Stimulated activated naive B cell treated with anti-CD40 and anti-IgM and Interleukin-4, amounts not matched to agents 10 μg/mL and 1 μg/mL and 100 μg/mL, for 72 hours (primary cell): ENCODE results near the gene DVL3.
A peak's percentile ranks its signal among the peaks of the same experiment; 100 is the strongest.
"Not testable (repeated sequence)": the region's sequence is repeated elsewhere in the genome, so short reads cannot be mapped to it uniquely, and the experiment has no call there.

ENCODE experiments used
- ATAC-seq, 2 donors: fragments of 150-1000 bp; cut with Tn5 transposase; replicated peaks; 2 replicates each; pipeline ENCODE4 v1.10.0; 2021; ENCODE audit warnings: moderate library complexity in 1 of 2
- DNase-seq: peaks from one replicate; pipeline ENCODE4 v3.0.0; 2021
- H3K27ac Mint-ChIP-seq: one replicate; pipeline ENCODE4 v1.8.0; 2022; ENCODE audit warnings: mild to moderate bottlenecking, mixed read lengths
- H3K27me3 Mint-ChIP-seq, 2 donors: one replicate each; pipeline ENCODE4 v1.8.0; 2022; ENCODE audit warnings: mixed read lengths in 2 of 2
- H3K36me3 Mint-ChIP-seq, 2 donors: one replicate each; pipeline ENCODE4 v1.8.0; 2022; ENCODE audit warnings: mixed read lengths in 2 of 2, mild to moderate bottlenecking in 1 of 2
- H3K4me1 Mint-ChIP-seq, 2 donors: one replicate each; pipeline ENCODE4 v1.8.0; 2022; ENCODE audit warnings: mixed read lengths in 2 of 2, mild to moderate bottlenecking in 1 of 2
- H3K4me3 Mint-ChIP-seq, 2 donors: one replicate each; pipeline ENCODE4 v1.8.0; 2022; ENCODE audit warnings: mild to moderate bottlenecking in 2 of 2, mixed read lengths in 2 of 2, moderate library complexity in 1 of 2
- H3K9me3 Mint-ChIP-seq, 2 donors: one replicate each; pipeline ENCODE4 v1.8.0; 2022; ENCODE audit warnings: mixed read lengths in 2 of 2, mild to moderate bottlenecking in 1 of 2

The DVL3 gene

DNA sequence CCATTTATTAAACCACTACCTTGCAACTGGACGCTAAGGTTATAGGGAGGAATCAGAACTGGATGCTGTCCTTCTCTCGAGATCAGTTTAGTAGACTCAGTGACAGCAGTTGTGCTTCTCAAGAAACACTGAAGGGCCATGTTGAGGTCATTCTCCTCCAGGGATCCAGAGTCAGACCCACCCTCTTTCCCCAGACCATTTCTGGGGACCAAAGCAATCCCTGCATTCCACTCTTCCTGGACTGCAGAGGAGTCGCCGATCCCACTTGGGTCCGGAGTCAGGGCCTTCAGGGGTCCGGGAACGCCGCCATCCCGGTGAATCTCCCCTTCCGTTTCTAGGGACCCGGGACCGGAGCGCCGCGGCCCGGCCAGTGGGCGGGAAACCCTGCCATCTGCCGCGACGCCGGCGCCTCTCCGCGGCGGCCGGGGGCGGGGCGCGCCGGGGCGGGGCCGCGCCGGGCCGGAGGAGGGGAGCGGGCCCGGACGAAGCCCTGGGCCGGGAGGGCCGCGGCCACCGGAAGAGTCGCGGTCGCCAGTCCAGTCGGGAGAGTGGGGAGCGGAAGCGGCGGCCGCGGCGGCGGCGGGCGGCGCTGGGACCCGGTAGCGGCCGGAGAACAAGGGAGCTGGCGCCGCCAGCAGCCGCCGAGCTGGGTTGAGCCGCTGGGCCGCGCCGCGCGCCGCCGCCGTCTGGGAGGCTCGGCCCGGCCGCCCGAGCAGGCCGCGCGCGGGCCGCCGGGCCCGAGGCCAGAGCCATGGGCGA lies at the start of gene DVL3:
Gene DVL3, plus strand, starts transcription at position 493 of the 759 bp plus-strand sequence. Its CDS starts 259 bp downstream, at position 752.
- Mint-ChIP-seq H3K27ac (peak within 1 kb of the TSS; percentile 94), H3K27me3 (no peaks in the 10 kb centered on the region), H3K9me3 (no peaks in the 10 kb centered on the region), H3K4me1 (peaks cover 8 to 22% of the 10 kb centered on the region in 2 donors), H3K36me3 (peaks cover 3 to 5% of the 10 kb centered on the region in 2 donors), H3K4me3 (peak within 1 kb of the TSS; percentile 90 to 97)
- peak; percentile 33 for DNase-seq
- peak; percentile 73 to 83 for ATAC-seq

DNA sequence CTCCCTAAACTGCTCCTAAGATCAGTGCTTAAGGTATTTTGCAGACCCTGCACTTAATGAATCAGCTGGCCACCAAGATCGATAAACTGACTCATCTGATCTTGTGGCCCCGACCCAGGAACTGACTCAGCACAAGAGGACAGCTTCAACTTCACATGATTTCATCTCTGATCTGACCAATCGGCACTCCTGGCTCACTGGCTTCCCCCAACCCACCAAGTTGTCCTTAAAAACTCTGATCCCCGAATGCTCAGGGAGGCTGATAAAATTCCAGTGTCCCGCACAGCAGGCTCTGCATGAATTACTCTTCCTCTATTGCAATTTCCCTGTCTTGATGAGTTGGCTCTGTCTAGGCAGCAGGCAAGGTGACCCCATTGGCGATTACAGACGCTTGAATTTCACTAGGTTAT lies 44.9 kb upstream of the DVL3 start:
- DNase-seq (no peak), ATAC-seq (no peak)
- Mint-ChIP-seq H3K36me3 (no peaks in the 10 kb centered on the region), H3K9me3 (no peaks in the 10 kb centered on the region), H3K27ac (no peak overlapping the region), H3K4me3 (no peak overlapping the region), H3K4me1 (no peaks in the 10 kb centered on the region), H3K27me3 (peaks cover 7 to 19% of the 10 kb centered on the region in 2 donors)

DNA sequence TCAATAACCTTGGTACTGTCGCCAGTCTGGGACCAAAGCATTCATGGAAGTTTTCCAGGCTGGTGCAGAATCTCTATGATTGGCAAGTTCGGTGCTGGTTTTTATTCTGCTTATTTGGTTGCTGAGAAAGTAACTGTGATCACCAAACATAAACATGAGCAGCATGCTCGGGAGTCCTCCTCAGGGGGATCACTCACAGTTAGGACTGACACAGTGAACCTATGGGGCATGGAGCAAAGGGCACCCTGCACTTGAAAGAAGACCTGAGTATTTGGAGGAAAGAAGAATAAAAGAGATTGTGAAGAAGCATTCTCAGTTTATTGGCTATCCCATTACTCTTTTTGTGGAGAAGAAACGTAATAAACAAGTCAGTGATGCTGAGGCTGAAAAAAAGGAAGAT lies 39.2 kb upstream of the DVL3 start:
- ATAC-seq: no peak
- Mint-ChIP-seq H3K4me1 (no peaks in the 10 kb centered on the region), H3K27me3 (peaks cover 5 to 23% of the 10 kb centered on the region in 2 donors), H3K36me3 (peaks cover 0 to 3% of the 10 kb centered on the region in 2 donors), H3K9me3 (no peaks in the 10 kb centered on the region), H3K27ac (no peak overlapping the region), H3K4me3 (no peak overlapping the region)
- no peak for DNase-seq

DNA sequence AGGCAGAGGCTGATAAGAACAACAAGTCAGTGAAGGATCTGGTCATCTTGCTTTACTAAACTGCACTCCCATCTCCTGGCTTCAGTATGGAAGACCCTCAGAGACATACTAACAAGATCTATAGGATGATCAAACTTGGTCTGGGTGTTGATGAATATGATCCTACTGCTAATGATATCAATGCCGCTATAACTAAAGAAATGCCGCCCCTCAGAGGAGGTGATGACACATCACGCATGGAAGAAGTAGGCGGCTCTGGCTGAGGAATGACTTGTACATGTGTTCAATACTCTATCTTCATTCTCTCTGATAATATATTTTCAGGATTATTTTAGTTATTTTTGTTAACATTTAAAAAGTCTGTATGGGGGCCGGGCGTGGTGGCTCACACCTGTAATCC lies 37.5 kb upstream of the DVL3 start:
- Mint-ChIP-seq H3K36me3 (peaks cover 0 to 3% of the 10 kb centered on the region in 2 donors), H3K9me3 (no peaks in the 10 kb centered on the region), H3K27ac (no peak overlapping the region), H3K27me3 (peaks cover 7 to 28% of the 10 kb centered on the region in 2 donors), H3K4me3 (no peak overlapping the region), H3K4me1 (no peaks in the 10 kb centered on the region)
- ATAC-seq (no peak), DNase-seq (no peak)

DNA sequence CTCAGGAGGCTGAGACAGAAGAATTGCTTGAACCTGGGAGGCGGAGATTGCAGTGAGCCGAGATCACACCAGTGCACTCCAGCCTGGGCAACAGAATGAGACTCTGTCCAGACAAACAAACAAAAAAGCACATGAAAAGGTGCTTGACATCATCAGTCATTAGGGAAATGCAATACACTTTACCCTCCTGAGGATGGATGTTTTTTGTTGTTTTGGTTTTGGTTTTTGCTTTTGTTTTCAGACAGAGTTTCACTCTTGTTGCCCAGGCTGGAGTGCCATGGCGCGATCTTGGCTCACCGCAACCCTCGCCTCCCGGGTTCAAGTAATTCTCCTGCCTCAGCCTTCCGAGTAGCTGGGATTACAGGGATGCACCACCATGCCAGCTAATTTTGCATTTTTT lies 34.1 kb upstream of the DVL3 start:
- not testable (repeated sequence) for DNase-seq, ATAC-seq, H3K27ac Mint-ChIP-seq, H3K36me3 Mint-ChIP-seq, H3K9me3 Mint-ChIP-seq, H3K4me3 Mint-ChIP-seq, H3K4me1 Mint-ChIP-seq
- H3K27me3 Mint-ChIP-seq: peaks cover 8 to 20% of the 10 kb centered on the region in 2 donors

DNA sequence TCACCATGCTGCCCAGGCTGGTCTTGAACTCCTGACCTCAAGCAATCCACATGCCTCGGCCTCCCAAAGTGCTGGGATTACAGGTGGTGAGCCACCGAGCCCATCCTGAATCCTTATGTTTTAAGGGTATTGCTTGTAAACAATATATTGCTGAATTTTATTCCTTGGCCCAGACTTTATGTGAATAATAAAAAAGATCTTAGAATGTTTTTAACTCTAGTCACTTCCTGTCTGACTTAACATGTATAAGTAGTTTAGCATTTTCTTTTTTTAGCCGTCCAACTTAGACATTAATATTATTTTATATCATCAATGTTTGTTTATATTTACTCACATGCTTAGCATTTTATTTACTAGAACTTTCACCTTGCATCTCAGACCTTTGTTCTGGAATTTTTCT lies 29.2 kb upstream of the DVL3 start:
- Mint-ChIP-seq H3K27ac (no peak overlapping the region), H3K36me3 (no peaks in the 10 kb centered on the region), H3K4me1 (no peaks in the 10 kb centered on the region), H3K4me3 (no peak overlapping the region), H3K9me3 (no peaks in the 10 kb centered on the region), H3K27me3 (peaks cover 4 to 5% of the 10 kb centered on the region in 2 donors)
- DNase-seq (no peak), ATAC-seq (no peak)

DNA sequence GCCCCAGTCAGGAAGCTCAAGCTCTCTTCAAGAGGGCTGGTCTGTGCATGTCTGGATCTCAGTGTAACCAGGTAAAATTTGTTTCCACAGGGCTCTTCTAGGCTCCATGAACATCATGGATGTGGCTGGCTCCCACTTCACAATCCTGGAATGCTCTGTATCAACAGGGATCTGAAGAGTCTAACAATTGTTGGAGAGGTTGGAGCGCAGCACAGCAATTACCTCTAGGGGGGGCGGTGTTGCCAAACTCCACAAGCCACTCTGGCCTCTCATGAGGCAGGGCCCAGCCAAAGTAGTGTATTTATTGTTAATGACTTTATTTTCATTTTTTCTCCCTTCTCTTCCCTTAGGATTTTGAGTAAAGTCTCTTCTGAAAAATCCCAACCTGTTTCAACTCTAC lies 26.2 kb upstream of the DVL3 start:
- H3K4me3 Mint-ChIP-seq: no peak overlapping the region
- no peak overlapping the region for H3K27ac Mint-ChIP-seq
- H3K36me3 Mint-ChIP-seq: no peaks in the 10 kb centered on the region
- H3K4me1 Mint-ChIP-seq: peaks cover 2 to 6% of the 10 kb centered on the region in 2 donors
- DNase-seq (no peak), ATAC-seq (no peak)
- H3K9me3 Mint-ChIP-seq: no peaks in the 10 kb centered on the region
- H3K27me3 Mint-ChIP-seq: no peaks in the 10 kb centered on the region

DNA sequence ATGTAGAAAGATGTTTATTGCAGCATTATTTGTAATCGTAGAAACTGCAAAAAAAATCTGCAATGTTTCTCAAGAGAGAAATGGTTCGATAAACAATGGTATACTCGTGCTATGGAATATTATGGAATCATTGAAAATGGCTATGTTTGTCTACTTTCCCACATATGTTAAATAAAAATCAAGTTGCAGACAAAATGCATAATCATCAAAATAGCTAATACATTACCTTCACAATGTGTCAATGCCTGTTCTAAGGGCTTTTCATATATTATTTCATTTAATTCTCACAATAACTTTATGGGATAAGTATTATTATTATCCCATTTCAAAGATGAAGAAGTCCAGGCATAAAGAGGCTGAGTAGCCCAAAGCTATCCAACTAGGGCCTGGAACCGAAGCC lies 22.2 kb upstream of the DVL3 start:
- Mint-ChIP-seq H3K27ac (no peak overlapping the region), H3K27me3 (no peaks in the 10 kb centered on the region)

DNA sequence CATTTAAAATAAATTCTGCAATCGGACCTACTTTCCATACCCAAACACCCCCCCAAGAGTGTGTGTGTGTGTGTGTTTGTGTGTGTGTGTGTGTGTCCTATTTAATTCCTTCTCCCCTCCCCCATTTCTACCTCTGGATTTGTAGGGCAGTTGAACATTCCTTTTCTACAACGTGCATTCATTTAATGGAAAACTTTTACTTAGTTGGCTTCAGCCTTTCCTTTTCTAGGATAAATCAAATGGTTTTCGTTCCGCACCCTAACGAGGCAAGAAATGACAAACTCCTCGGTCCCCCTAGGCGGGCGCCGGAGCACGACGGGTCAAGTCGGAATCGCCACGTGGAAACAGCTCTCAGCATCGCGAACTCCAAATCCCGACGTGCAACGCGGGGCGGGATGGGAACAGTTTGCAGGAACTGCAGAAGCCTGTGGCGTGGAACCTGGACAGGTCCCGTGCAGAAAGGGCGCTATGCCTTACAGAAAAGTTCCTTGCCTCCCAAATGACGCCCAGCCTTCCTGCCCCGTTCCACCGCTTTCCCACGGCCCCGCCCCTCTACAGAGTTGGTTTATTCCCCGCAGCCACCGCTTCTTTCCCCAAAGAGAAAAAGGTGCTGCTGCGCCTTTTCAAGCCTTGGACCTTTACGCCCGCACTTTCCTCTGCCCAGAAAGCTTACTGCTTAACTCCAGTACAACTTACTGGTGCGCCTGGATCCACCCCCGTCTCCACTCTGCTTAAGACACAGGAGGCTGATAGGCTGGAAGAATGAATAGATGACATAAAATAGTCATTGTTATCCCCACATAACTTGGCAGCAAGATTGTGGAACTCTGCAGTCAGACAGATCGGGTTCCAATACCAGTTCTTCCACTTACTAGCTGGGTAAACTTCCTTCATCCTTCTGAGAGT lies 21.1 kb upstream of the DVL3 start:
- ATAC-seq (peak; percentile 45 to 47), DNase-seq (peak; percentile 51)
- Mint-ChIP-seq H3K36me3 (peaks cover 2 to 14% of the 10 kb centered on the region in 2 donors), H3K27ac (peak overlapping the region; percentile 98), H3K4me1 (peaks cover 10 to 40% of the 10 kb centered on the region in 2 donors), H3K27me3 (no peaks in the 10 kb centered on the region), H3K4me3 (peak overlapping the region; percentile 96 to 99), H3K9me3 (no peaks in the 10 kb centered on the region)

More for the DNA sequence above, 22.2 kb upstream of the DVL3 start:
- Mint-ChIP-seq H3K36me3 (peaks cover under 1 to 12% of the 10 kb centered on the region in 2 donors), H3K9me3 (no peaks in the 10 kb centered on the region), H3K4me3 (no peak overlapping the region), H3K4me1 (peaks cover 10 to 38% of the 10 kb centered on the region in 2 donors)
- DNase-seq (no peak), ATAC-seq (no peak)

DNA sequence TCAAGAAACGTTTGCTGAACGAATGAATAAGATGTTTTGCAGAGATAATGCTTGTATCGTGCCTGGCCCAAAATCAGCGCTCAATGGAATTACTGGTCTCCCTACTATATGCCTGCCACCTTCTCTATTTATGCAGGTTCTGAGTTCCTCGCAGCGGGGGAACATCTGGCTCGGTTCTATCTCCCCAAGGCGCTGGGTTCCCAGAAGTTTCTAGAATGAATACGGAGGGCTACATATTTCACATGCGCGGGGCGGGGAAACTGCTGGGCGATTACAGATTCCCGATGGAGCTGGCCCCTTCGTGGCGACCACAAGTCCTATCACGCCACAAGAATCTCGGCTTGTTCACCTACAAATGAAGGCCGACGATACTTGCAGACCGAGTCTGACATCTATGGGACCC lies 20.4 kb upstream of the DVL3 start:
- H3K27ac Mint-ChIP-seq: peak overlapping the region; percentile 98
- H3K9me3 Mint-ChIP-seq: no peaks in the 10 kb centered on the region
- H3K27me3 Mint-ChIP-seq: no peaks in the 10 kb centered on the region
- ATAC-seq (peak; percentile 52 to 58), DNase-seq (no peak)
- peak overlapping the region; percentile 96 to 99 for H3K4me3 Mint-ChIP-seq
- H3K4me1 Mint-ChIP-seq: peaks cover 10 to 40% of the 10 kb centered on the region in 2 donors
- peaks cover 2 to 14% of the 10 kb centered on the region in 2 donors for H3K36me3 Mint-ChIP-seq

DNA sequence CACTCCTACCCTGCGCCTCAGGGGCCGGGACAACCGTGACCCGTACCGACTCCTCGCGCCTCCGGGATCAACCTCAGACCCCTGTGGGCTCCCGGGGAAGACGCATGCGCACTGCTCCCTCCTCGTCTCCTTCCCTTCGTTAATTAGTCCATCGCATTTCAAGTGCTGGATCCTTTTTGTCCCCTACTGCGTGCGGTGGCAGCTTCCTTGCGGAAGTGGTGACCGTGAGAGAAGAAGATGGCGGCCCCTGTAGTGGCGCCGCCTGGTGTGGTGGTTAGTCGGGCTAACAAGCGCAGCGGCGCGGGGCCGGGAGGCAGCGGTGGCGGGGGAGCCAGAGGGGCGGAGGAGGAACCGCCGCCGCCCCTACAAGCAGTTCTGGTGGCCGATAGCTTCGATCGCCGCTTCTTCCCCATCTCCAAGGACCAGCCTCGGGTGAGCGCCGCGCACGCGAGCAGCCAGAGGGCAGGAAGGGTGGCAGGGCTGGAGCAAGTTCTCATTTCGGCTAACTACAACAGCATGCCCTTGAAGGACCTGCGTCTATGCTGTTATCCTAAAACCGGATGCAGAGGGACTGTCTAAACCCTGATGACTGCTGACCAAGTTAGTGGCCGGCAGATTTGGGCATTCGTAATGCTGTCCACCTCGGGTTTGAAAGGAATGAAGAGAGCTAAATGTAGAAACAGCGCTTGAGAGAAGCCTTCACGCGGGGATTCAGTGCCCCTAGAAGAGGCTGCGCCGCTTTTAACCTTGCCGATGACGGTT lies 19.8 kb upstream of the DVL3 start, which contains the start of gene EIF2B5:
Gene EIF2B5, plus strand, starts transcription at position 210 of the 762 bp plus-strand sequence. Its CDS starts 28 bp downstream, at position 238.
- H3K4me3 Mint-ChIP-seq: peak within 1 kb of the TSS; percentile 96 to 99
- peaks cover 6 to 19% of the 10 kb centered on the region in 2 donors for H3K36me3 Mint-ChIP-seq
- H3K27ac Mint-ChIP-seq: peak within 1 kb of the TSS; percentile 98
- peaks cover 11 to 40% of the 10 kb centered on the region in 2 donors for H3K4me1 Mint-ChIP-seq
- DNase-seq (peak; percentile 87), ATAC-seq (peak; percentile 90 to 92)
- H3K27me3 Mint-ChIP-seq: no peaks in the 10 kb centered on the region
- no peaks in the 10 kb centered on the region for H3K9me3 Mint-ChIP-seq

DNA sequence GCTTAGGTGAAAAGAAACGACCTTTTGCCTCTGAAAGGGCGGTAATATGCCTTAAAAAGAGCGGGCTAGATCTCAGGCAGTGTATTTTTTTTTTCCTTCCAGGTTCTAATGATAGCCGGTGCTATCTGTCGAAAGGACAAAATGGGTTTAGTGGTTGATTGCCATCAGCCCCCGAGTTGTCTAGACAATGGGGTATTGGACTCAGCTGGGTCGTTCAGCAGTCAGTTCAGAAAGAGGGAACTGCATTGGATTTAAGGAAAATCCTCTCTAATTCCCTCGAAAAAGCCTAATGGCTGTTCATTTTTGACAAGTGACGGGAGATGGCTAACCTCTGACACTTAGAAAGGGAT lies 19.3 kb upstream of the DVL3 start:
- peaks cover 10 to 22% of the 10 kb centered on the region in 2 donors for H3K36me3 Mint-ChIP-seq

DNA sequence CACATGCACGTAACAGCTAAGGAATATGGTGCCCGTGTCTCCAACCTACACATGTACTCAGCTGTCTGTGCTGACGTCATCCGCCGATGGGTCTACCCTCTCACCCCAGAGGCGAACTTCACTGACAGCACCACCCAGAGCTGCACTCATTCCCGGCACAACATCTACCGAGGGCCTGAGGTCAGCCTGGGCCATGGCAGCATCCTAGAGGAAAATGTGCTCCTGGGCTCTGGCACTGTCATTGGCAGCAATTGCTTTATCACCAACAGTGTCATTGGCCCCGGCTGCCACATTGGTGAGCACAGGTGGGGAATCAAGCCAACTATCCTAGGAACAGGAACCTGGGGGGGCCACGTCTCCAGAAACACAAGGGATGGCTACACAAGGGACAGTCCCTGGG lies 14.7 kb upstream of the DVL3 start:
- Mint-ChIP-seq H3K36me3 (peaks cover 30 to 41% of the 10 kb centered on the region in 2 donors), H3K27me3 (no peaks in the 10 kb centered on the region), H3K4me3 (no peak overlapping the region), H3K27ac (peak overlapping the region; percentile 10), H3K9me3 (no peaks in the 10 kb centered on the region), H3K4me1 (peaks cover 24 to 26% of the 10 kb centered on the region in 2 donors)
- no peak for ATAC-seq
- no peak for DNase-seq

More for the DNA sequence above, 19.3 kb upstream of the DVL3 start:
- peak overlapping the region; percentile 98 for H3K27ac Mint-ChIP-seq
- DNase-seq (no peak), ATAC-seq (no peak)
- peak overlapping the region; percentile 96 to 99 for H3K4me3 Mint-ChIP-seq
- peaks cover 13 to 40% of the 10 kb centered on the region in 2 donors for H3K4me1 Mint-ChIP-seq
- H3K27me3 Mint-ChIP-seq: no peaks in the 10 kb centered on the region
- H3K9me3 Mint-ChIP-seq: no peaks in the 10 kb centered on the region

DNA sequence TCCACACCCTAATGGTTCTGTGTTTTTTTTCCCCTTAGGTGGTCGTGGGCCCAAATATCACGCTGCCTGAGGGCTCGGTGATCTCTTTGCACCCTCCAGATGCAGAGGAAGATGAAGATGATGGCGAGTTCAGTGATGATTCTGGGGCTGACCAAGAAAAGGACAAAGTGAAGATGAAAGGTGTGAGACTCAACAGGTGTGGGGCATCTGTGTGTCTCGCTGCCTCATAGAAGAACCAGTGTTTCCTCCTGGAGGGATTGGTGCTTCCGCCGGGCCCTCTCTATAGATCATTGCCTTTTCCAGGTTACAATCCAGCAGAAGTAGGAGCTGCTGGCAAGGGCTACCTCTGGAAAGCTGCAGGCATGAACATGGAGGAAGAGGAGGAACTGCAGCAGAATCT lies 13.0 kb upstream of the DVL3 start:
- H3K27me3 Mint-ChIP-seq: no peaks in the 10 kb centered on the region
- H3K9me3 Mint-ChIP-seq: no peaks in the 10 kb centered on the region
- H3K4me3 Mint-ChIP-seq: no peak overlapping the region
- ATAC-seq (no peak), DNase-seq (no peak)
- peaks cover 30 to 45% of the 10 kb centered on the region in 2 donors for H3K36me3 Mint-ChIP-seq
- H3K4me1 Mint-ChIP-seq: peaks cover 9 to 23% of the 10 kb centered on the region in 2 donors
- peak overlapping the region; percentile 87 for H3K27ac Mint-ChIP-seq
